MCF 10A (cell line): ENCODE measurements around the gene PTPN6. TPM values are rescaled to one million over a fixed set of nuclear protein-coding genes. Genes with fewer than 3 reads are reported as not detected.

Experiments used
- BruUV-seq: library from RNA; stranded (reverse); fragments of 400-500 nt; replicated peaks from 2 replicates; lab custom pipeline; 2021; lab: Mats Ljungman, UMichigan
- CTCF ChIA-PET: fragments of 300-600 bp; sonication (Branson Sonifier 250); formaldehyde crosslinking; extraction: SDS; loops from one replicate; lab custom pipeline; 2021; ENCODE audit warnings: antibody characterized with exemption, inconsistent platforms; lab: Yijun Ruan, JAX
- POLR2A ChIA-PET: fragments of 300-600, 350-650 bp; sonication (Branson Sonifier 250); formaldehyde crosslinking; extraction: SDS; loops from one replicate; lab custom pipeline; 2020; ENCODE audit warnings: antibody characterized with exemption, inconsistent platforms; lab: Yijun Ruan, JAX
- DNase-seq: peaks from one replicate; pipeline ENCODE4 v3.0.0-alpha.2; 2018; ENCODE audit not compliant: unreplicated experiment
- H3K27ac Mint-ChIP-seq: one replicate; pipeline ENCODE4 v1.8.0; 2022; ENCODE audit warnings: mild to moderate bottlenecking, low read depth, mixed read lengths; ENCODE audit not compliant: unreplicated experiment
- H3K27me3 Mint-ChIP-seq: one replicate; pipeline ENCODE4 v1.8.0; 2022; ENCODE audit warnings: mixed read lengths; ENCODE audit not compliant: insufficient read depth, unreplicated experiment
- H3K36me3 Mint-ChIP-seq: one replicate; pipeline ENCODE4 v1.8.0; 2022; ENCODE audit warnings: mild to moderate bottlenecking, moderate library complexity, mixed read lengths; ENCODE audit not compliant: insufficient read depth, unreplicated experiment
- H3K4me1 Mint-ChIP-seq: one replicate; pipeline ENCODE4 v1.8.0; 2022; ENCODE audit warnings: mixed read lengths; ENCODE audit not compliant: insufficient read depth, unreplicated experiment
- H3K4me3 Mint-ChIP-seq: one replicate; pipeline ENCODE4 v1.8.0; 2022; ENCODE audit warnings: mild to moderate bottlenecking, moderate library complexity, mixed read lengths; ENCODE audit not compliant: unreplicated experiment
- H3K9me3 Mint-ChIP-seq: one replicate; pipeline ENCODE4 v1.8.0; 2022; ENCODE audit warnings: mixed read lengths; ENCODE audit not compliant: unreplicated experiment
- CTCF ChIP-seq: fragments of 200-600 bp; IDR thresholded peaks from one replicate; pipeline ENCODE4 v1.8.0; 2022; ENCODE audit warnings: antibody characterized with exemption, mild to moderate bottlenecking; ENCODE audit not compliant: unreplicated experiment
- intact Hi-C: fragments of 100-400 bp; cut with micrococcal nuclease; formaldehyde crosslinking; loops from 2 replicates; pipeline ENCODE4 v1.14.1; 2022
- total RNA-seq: library from RNA; stranded (reverse); gene quantifications from 2 replicates; pipeline ENCODE4 v1.2.3, GENCODE V29; 2022

PTPN6 gene
- total RNA-seq, 1 experiment from 2014 or later = 10.3 TPM

- intact Hi-C loops = no loop called here
- no peak for DNase-seq
- Mint-ChIP-seq H3K27me3 (no peaks in the 10 kb centered on the region), H3K36me3 (peaks cover 56% of the 10 kb centered on the region), H3K27ac (peak overlapping the region; percentile 98), H3K4me1 (peaks cover 32% of the 10 kb centered on the region), H3K4me3 (peak overlapping the region; percentile 85), H3K9me3 (no peaks in the 10 kb centered on the region)
- TF ChIP-seq CTCF = no peak
- no TSS peak for BruUV-seq
- POLR2A ChIA-PET = interaction anchor here (0.5 to 6.8 kb wide), 27 partner anchors 8 to 583 kb away, joined by 3 to 495 read pairs (median 6); partner anchors contain the start of genes ATN1, C1R, C1RL and C1S
- CTCF ChIA-PET = interaction anchor here (0.6 to 5.5 kb wide), 22 partner anchors 11 to 209 kb away, joined by 3 to 160 read pairs (median 7); partner anchors contain the start of genes C1RL, C1S, LPCAT3 and SPSB2
These were observed 5.5 kb upstream of the PTPN6 start for GRCh38 chr12:6945613-6946012.

GRCh38 chr12:6946033-6946919, 4.9 kb upstream of the PTPN6 start:
- no peaks in the 10 kb centered on the region for H3K9me3 Mint-ChIP-seq
- no TSS peak for BruUV-seq
- H3K27ac Mint-ChIP-seq = peak overlapping the region; percentile 98

GRCh38 chr12:6946920-6947374, 4.2 kb upstream of the PTPN6 start:
- intact Hi-C loops = no loop called here
- no peak for TF ChIP-seq CTCF
- BruUV-seq = no TSS peak
- Mint-ChIP-seq H3K36me3 (peaks cover 43% of the 10 kb centered on the region), H3K27me3 (no peaks in the 10 kb centered on the region), H3K27ac (no peak overlapping the region), H3K4me3 (peak overlapping the region; percentile 85), H3K4me1 (peaks cover 32% of the 10 kb centered on the region), H3K9me3 (no peaks in the 10 kb centered on the region)
- DNase-seq = no peak
- ChIA-PET CTCF (interaction anchor here (0.6 to 5.5 kb wide), 18 partner anchors 9 to 743 kb away, joined by 3 to 160 read pairs (median 4); partner anchors contain the start of genes C1RL, LPCAT3 and MLF2), POLR2A (interaction anchor here (0.6 to 6.8 kb wide), 15 partner anchors 11 to 513 kb away, joined by 3 to 495 read pairs (median 40); partner anchors contain the start of genes ATN1, C1RL, EMG1 and LPCAT3)

More at GRCh38 chr12:6946033-6946919, 4.9 kb upstream of the PTPN6 start:
- intact Hi-C loops = no loop called here
- ChIA-PET CTCF (interaction anchor here (0.6 to 5.5 kb wide), 21 partner anchors 11 to 744 kb away, joined by 3 to 160 read pairs (median 5); partner anchors contain the start of genes C1RL, C1S, LPCAT3 and MLF2), POLR2A (interaction anchor here (0.5 to 6.8 kb wide), 25 partner anchors 8 to 584 kb away, joined by 3 to 495 read pairs (median 4); partner anchors contain the start of genes ATN1, C1RL, EMG1 and LPCAT3)
- peaks cover 49% of the 10 kb centered on the region for H3K36me3 Mint-ChIP-seq
- no peak for TF ChIP-seq CTCF
- peak overlapping the region; percentile 85 for H3K4me3 Mint-ChIP-seq
- peaks cover 32% of the 10 kb centered on the region for H3K4me1 Mint-ChIP-seq
- peak; percentile 95 for DNase-seq
- H3K27me3 Mint-ChIP-seq = no peaks in the 10 kb centered on the region
